ENCODE results near the gene OBI1.

The OBI1 gene

DNA sequence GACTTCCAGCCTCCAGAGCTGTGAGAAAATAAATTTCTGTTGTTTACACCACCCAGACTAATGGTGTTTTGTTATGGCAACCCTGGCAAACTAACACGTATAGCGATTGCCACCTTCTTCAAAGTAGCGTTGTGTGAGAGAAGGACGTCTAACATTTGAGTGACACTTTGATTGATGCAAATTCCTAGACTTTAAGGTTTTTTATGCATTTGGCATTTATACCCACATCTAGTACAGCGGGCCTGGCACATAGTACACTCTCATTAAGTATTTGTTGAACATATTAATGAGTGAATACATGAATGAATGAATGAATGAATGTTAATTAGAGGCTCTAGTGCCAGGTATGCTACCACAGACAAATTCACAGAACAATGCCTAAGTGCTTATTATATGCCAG lies 92.3 kb downstream of the OBI1 start:
- no peak for DNase-seq

All from DMS79 (cell line).